ENCODE data around the gene CADPS.

- TF ChIP-seq CTCF (IDR thresholded peaks at IDR 0.05 in 8 of 11, conservative IDR thresholded peaks at IDR 0.05 in 3 of 11) (no peak), POLR2A (IDR thresholded peaks at IDR 0.05) (no peak), POLR2AphosphoS5 (IDR thresholded peaks at IDR 0.05) (no peak)
These were observed 438.4 kb downstream of the CADPS start for GRCh38 chr3:62436785-62437184.
